Neural cell (in vitro differentiated cells): ENCODE measurements around the gene CDC16. TPM values are rescaled to one million over a fixed set of nuclear protein-coding genes. Genes with fewer than 3 reads are reported as not detected.

Experiments used
- H2AFZ ChIP-seq: fragments of 200-600, 300-800 bp; sonication (generic), shearing (Covaris generic); 2 replicates; pipeline ENCODE4 v1.6.0; 2014; ENCODE audit warnings: low read depth, mild to moderate bottlenecking, antibody characterized with exemption, low read length, moderate library complexity
- H3F3A ChIP-seq: fragments of 200-600 bp; shearing (Covaris generic); 2 replicates; pipeline ENCODE4 v1.6.1; 2016; ENCODE audit warnings: mild to moderate bottlenecking, moderate library complexity, mixed read lengths, antibody characterized with exemption, low read length; ENCODE audit not compliant: insufficient read depth, poor library complexity, severe bottlenecking
- H3K27ac ChIP-seq: fragments of 200-600, 300-800 bp; sonication (generic), shearing (Covaris generic); 2 replicates; pipeline ENCODE4 v1.5.1; 2014; ENCODE audit warnings: mild to moderate bottlenecking, low read length, moderate library complexity
- H3K27me3 ChIP-seq: fragments of 300-800, 200-600 bp; sonication (generic), shearing (Covaris generic); 2 replicates; pipeline ENCODE4 v1.6.0; 2014; ENCODE audit warnings: mild to moderate bottlenecking, low read depth, low read length, moderate library complexity; ENCODE audit not compliant: insufficient read depth
- H3K36me3 ChIP-seq: fragments of 300-800, 200-600 bp; sonication (generic), shearing (Covaris generic); 2 replicates; pipeline ENCODE4 v1.5.1; 2014; ENCODE audit warnings: mild to moderate bottlenecking, antibody characterized with exemption, low read length, moderate library complexity; ENCODE audit not compliant: insufficient read depth
- H3K4me2 ChIP-seq: fragments of 300-800, 200-600 bp; sonication (generic), shearing (Covaris generic); 2 replicates; pipeline ENCODE4 v1.6.0; 2014; ENCODE audit warnings: mild to moderate bottlenecking, low read length
- H3K4me3 ChIP-seq: fragments of 300-800, 200-600 bp; sonication (generic), shearing (Covaris generic); 2 replicates; pipeline ENCODE4 v1.5.1; 2014; ENCODE audit warnings: mild to moderate bottlenecking, low read length, moderate library complexity
- H3K79me2 ChIP-seq: fragments of 200-600 bp; shearing (Covaris generic); replicated peaks from 2 replicates; pipeline ENCODE4 v1.6.0; 2014; ENCODE audit warnings: mild to moderate bottlenecking, low read length, moderate library complexity; ENCODE audit not compliant: insufficient read depth
- H3K9ac ChIP-seq: fragments of 300-800, 200-600 bp; sonication (generic), shearing (Covaris generic); 2 replicates; pipeline ENCODE4 v1.6.1; 2016; ENCODE audit warnings: mild to moderate bottlenecking, low read length, mixed read lengths
- H3K9me2 ChIP-seq: fragments of 200-600 bp; shearing (Covaris generic); 2 replicates; pipeline ENCODE4 v1.6.1; 2016; ENCODE audit warnings: mild to moderate bottlenecking, low read length, mixed read lengths; ENCODE audit not compliant: insufficient read depth
- H3K9me3 ChIP-seq: fragments of 200-600, 300-800 bp; sonication (generic), shearing (Covaris generic); 2 replicates; pipeline ENCODE4 v1.6.1; 2016; ENCODE audit warnings: mild to moderate bottlenecking, mixed run types, low read length, moderate library complexity, mixed read lengths
- H4K20me1 ChIP-seq: fragments of 200-600 bp; shearing (Covaris generic); 2 replicates; pipeline ENCODE4 v1.6.1; 2016; ENCODE audit warnings: mild to moderate bottlenecking, mixed run types; ENCODE audit not compliant: insufficient read depth
- CTCF ChIP-seq: fragments of 450-650 bp; IDR thresholded peaks from 2 replicates; pipeline ENCODE4 v1.5.1; 2014; ENCODE audit warnings: antibody characterized with exemption, mild to moderate bottlenecking, moderate library complexity; ENCODE audit not compliant: poor library complexity, severe bottlenecking
- EP300 ChIP-seq: fragments of 450-650 bp; conservative IDR thresholded peaks from 2 replicates; pipeline ENCODE4 v1.6.1; 2014; ENCODE audit warnings: antibody characterized with exemption, mild to moderate bottlenecking, moderate library complexity; ENCODE audit not compliant: poor library complexity, severe bottlenecking
- EZH2 ChIP-seq: fragments of 200-600, 300-800 bp; shearing (Covaris generic), sonication (generic); IDR thresholded peaks from 2 replicates; pipeline ENCODE4 v1.6.1; 2014; ENCODE audit warnings: antibody characterized with exemption, low read length, borderline replicate concordance, mild to moderate bottlenecking; ENCODE audit not compliant: insufficient read depth, poor library complexity, severe bottlenecking
- MXI1 ChIP-seq: fragments of 450-650 bp; conservative IDR thresholded peaks from 2 replicates; pipeline ENCODE4 v1.6.1; 2014; ENCODE audit warnings: antibody characterized with exemption, mild to moderate bottlenecking; ENCODE audit not compliant: poor library complexity, severe bottlenecking
- POLR2AphosphoS5 ChIP-seq: IDR thresholded peaks from 2 replicates; pipeline ENCODE4 v1.6.1; 2012
- RAD21 ChIP-seq: fragments of 450-650 bp; conservative IDR thresholded peaks from 2 replicates; pipeline ENCODE4 v1.6.1; 2014; ENCODE audit warnings: antibody characterized with exemption, mild to moderate bottlenecking, moderate library complexity
- REST ChIP-seq: IDR thresholded peaks from 2 replicates; pipeline ENCODE4 v1.6.1; 2012; ENCODE audit warnings: borderline replicate concordance
- SMC3 ChIP-seq: fragments of 450-650 bp; conservative IDR thresholded peaks from 2 replicates; pipeline ENCODE4 v1.6.1; 2014; ENCODE audit warnings: antibody characterized with exemption, mild to moderate bottlenecking, moderate library complexity; ENCODE audit not compliant: poor library complexity
- TAF1 ChIP-seq: IDR thresholded peaks from 2 replicates; pipeline ENCODE4 v1.6.1; 2012; ENCODE audit warnings: low read depth
- polyA plus RNA-seq: library from polyadenylated mRNA; depleted of rRNA; stranded (reverse); fragments of >200 nt; gene quantifications from 2 replicates; pipeline ENCODE4 v1.2.3, GENCODE V29; 2014

The CDC16 gene
- polyA plus RNA-seq, 1 donor from 2014 or later: 78.4 TPM

GRCh38 chr13:114228176-114228575 is 6.5 kb upstream of the CDC16 start:
- H3K4me3 ChIP-seq: no peak overlapping the region
- no peak overlapping the region for H3K27ac ChIP-seq
- no peak overlapping the region for H2AFZ ChIP-seq
- no peak overlapping the region for H3K4me2 ChIP-seq
- no peaks in the 10 kb centered on the region for H3K9me2 ChIP-seq
- no peaks in the 10 kb centered on the region for H3K27me3 ChIP-seq
- H3K79me2 ChIP-seq: no peaks in the 10 kb centered on the region
- no peak overlapping the region for H3K9ac ChIP-seq
- H4K20me1 ChIP-seq: no peaks in the 10 kb centered on the region
- H3F3A ChIP-seq: no peaks in the 10 kb centered on the region
- H3K36me3 ChIP-seq: no peaks in the 10 kb centered on the region
- TF ChIP-seq TAF1: no peak
- TF ChIP-seq CTCF: no peak
- no peak for TF ChIP-seq EP300
- no peak for TF ChIP-seq MXI1
- H3K9me3 ChIP-seq: no peaks in the 10 kb centered on the region

GRCh38 chr13:114229506-114229905 is 5.2 kb upstream of the CDC16 start:
- H3K9me3 ChIP-seq: no peaks in the 10 kb centered on the region
- no peak overlapping the region for H2AFZ ChIP-seq
- H3F3A ChIP-seq: no peaks in the 10 kb centered on the region
- no peak for TF ChIP-seq SMC3
- no peak for TF ChIP-seq MXI1
- no peak for TF ChIP-seq CTCF
- no peak for TF ChIP-seq REST
- H3K27me3 ChIP-seq: no peaks in the 10 kb centered on the region
- H3K9me2 ChIP-seq: no peaks in the 10 kb centered on the region
- H3K27ac ChIP-seq: no peak overlapping the region
- H3K36me3 ChIP-seq: no peaks in the 10 kb centered on the region
- H3K79me2 ChIP-seq: no peaks in the 10 kb centered on the region
- H3K9ac ChIP-seq: no peak overlapping the region
- no peak overlapping the region for H3K4me3 ChIP-seq
- no peaks in the 10 kb centered on the region for H4K20me1 ChIP-seq
- no peak overlapping the region for H3K4me2 ChIP-seq

GRCh38 chr13:114230117-114230516 is 4.6 kb upstream of the CDC16 start:
- H3K4me3 ChIP-seq: no peak overlapping the region
- no peaks in the 10 kb centered on the region for H4K20me1 ChIP-seq
- no peaks in the 10 kb centered on the region for H3K9me3 ChIP-seq
- H2AFZ ChIP-seq: no peak overlapping the region
- H3K9me2 ChIP-seq: no peaks in the 10 kb centered on the region
- H3F3A ChIP-seq: no peaks in the 10 kb centered on the region
- H3K27me3 ChIP-seq: no peaks in the 10 kb centered on the region
- H3K9ac ChIP-seq: no peak overlapping the region
- no peak overlapping the region for H3K27ac ChIP-seq
- H3K4me2 ChIP-seq: no peak overlapping the region
- no peaks in the 10 kb centered on the region for H3K36me3 ChIP-seq
- H3K79me2 ChIP-seq: peaks cover 2% of the 10 kb centered on the region
- TF ChIP-seq RAD21: no peak
- no peak for TF ChIP-seq TAF1
- no peak for TF ChIP-seq MXI1
- no peak for TF ChIP-seq EZH2
- TF ChIP-seq SMC3: no peak
- TF ChIP-seq POLR2AphosphoS5: no peak
- no peak for TF ChIP-seq CTCF
